MM.1S (cell line): ENCODE data around the gene CACNA1G.

Experiments
- EZH2 ChIP-seq: fragments of 300-600 bp; sonication (generic); optimal IDR thresholded peaks from 2 replicates; pipeline ENCODE3; 2017; ENCODE audit warnings: low read depth, mild to moderate bottlenecking, antibody characterized with exemption, low read length, mixed read lengths
- EZH2phosphoT487 ChIP-seq: fragments of 300-600 bp; sonication (generic); IDR thresholded peaks from 2 replicates; pipeline ENCODE4 v1.6.1; 2018; ENCODE audit warnings: antibody characterized with exemption, low read length

- TF ChIP-seq EZH2phosphoT487 (no peak), EZH2 (no peak)
These were observed 39.0 kb upstream of the CACNA1G start for GRCh38 chr17:50521514-50521913.
